K562 (cell line): ENCODE results near the gene CEMIP. TPM values are rescaled to one million over a fixed set of nuclear protein-coding genes. Genes with fewer than 3 reads are reported as not detected.

ENCODE experiments used
- ATAC-seq: fragments of 200-7000 bp; cut with Tn5 transposase; 3 replicates; pipeline ENCODE4 v1.9.1; 2020; ENCODE audit warnings: moderate library complexity
- BruUV-seq: library from RNA; stranded (reverse); fragments of 400-500 nt; replicated peaks from 2 replicates; lab custom pipeline; 2021; lab: Mats Ljungman, UMichigan
- CTCF ChIA-PET: fragments of 300-600 bp; formaldehyde crosslinking; extraction: SDS; loops from one replicate; lab custom pipeline; 2021; ENCODE audit warnings: low intra/inter-chr PET ratio; lab: Yijun Ruan, JAX
- POLR2A ChIA-PET: fragments of 300-600, 350-650 bp; sonication (Branson Sonifier 250); formaldehyde crosslinking; extraction: SDS; loops from one replicate; lab custom pipeline; 2021; ENCODE audit warnings: antibody characterized with exemption, inconsistent platforms; lab: Yijun Ruan, JAX
- DNase-seq, 4 experiments: peaks; one replicate each; pipeline versions ENCODE4 v3.0.0 to v3.0.0-alpha.2; 2011 to 2018; ENCODE audit warnings: low spot score in 3 of 4, mixed read lengths in 3 of 4; ENCODE audit errors: extremely low read depth in 1 of 4
- FAIRE-seq: peaks from 2 replicates; lab custom pipeline; 2011; peaks lifted over from hg19 to GRCh38; lab: Jason Lieb, UNC
- H2AFZ ChIP-seq: 2 replicates; pipeline ENCODE4 v1.6.0; 2011; ENCODE audit warnings: low read depth, low read length, control low read depth, inconsistent platforms
- H3K27ac ChIP-seq: fragments of 200-600 bp; 3 replicates; pipeline ENCODE4 v1.8.0; 2011; ENCODE audit warnings: low read depth, mild to moderate bottlenecking, control low read depth, inconsistent platforms, low read length, moderate library complexity, mixed read lengths; ENCODE audit errors: extremely low read depth
- H3K27me3 ChIP-seq, 2 experiments: fragments of 300-600 bp in 1 of 2; 2 replicates in 1 of 2; 3 replicates in 1 of 2; pipeline versions ENCODE4 v1.6.0 to v1.8.0; 2011; ENCODE audit warnings: inconsistent platforms in 2 of 2, low read length in 2 of 2, mild to moderate bottlenecking in 1 of 2, mixed read lengths in 1 of 2, moderate library complexity in 1 of 2; ENCODE audit not compliant: control insufficient read depth in 2 of 2, insufficient read depth in 2 of 2
- H3K36me3 ChIP-seq: fragments of 300-600 bp; 3 replicates; pipeline ENCODE4 v1.8.0; 2011; ENCODE audit warnings: mild to moderate bottlenecking, low read length, inconsistent platforms; ENCODE audit not compliant: control insufficient read depth, insufficient read depth
- H3K4me1 ChIP-seq, 2 experiments: fragments of 200-600 bp in 1 of 2; replicated peaks in 1 of 2; 2 replicates in 1 of 2; 3 replicates in 1 of 2; pipeline versions ENCODE4 v1.5.1 to v1.8.0; 2011; ENCODE audit warnings: inconsistent platforms in 2 of 2, low read length in 2 of 2, mild to moderate bottlenecking in 1 of 2, mixed read lengths in 1 of 2, moderate library complexity in 1 of 2; ENCODE audit not compliant: control insufficient read depth in 2 of 2, insufficient read depth in 2 of 2
- H3K4me2 ChIP-seq: 2 replicates; pipeline ENCODE4 v1.6.1; 2011; ENCODE audit warnings: low read length, control low read depth, inconsistent platforms, mixed read lengths; ENCODE audit not compliant: insufficient read depth
- H3K4me3 ChIP-seq: fragments of 200-600 bp; sonication (generic), shearing (Covaris generic); 2 replicates; pipeline ENCODE4 v1.5.1; 2016; ENCODE audit warnings: control low read depth, inconsistent platforms
- H3K79me2 ChIP-seq: fragments of 200-600 bp; 3 replicates; pipeline ENCODE4 v1.8.0; 2011; ENCODE audit warnings: low read length, inconsistent platforms; ENCODE audit not compliant: control insufficient read depth, insufficient read depth
- H3K9ac ChIP-seq, 2 experiments: 2 replicates each; pipeline versions ENCODE4 v1.6.0 to v1.6.1; 2011; ENCODE audit warnings: low read depth in 2 of 2, low read length in 2 of 2, control low read depth in 1 of 2, inconsistent platforms in 1 of 2, mild to moderate bottlenecking in 1 of 2, mixed read lengths in 1 of 2; ENCODE audit not compliant: insufficient read depth in 1 of 2
- H3K9me1 ChIP-seq: one replicate; pipeline ENCODE4 v1.6.0; 2011; ENCODE audit warnings: inconsistent platforms, mild to moderate bottlenecking, low read length, moderate library complexity; ENCODE audit not compliant: control insufficient read depth, insufficient read depth
- H3K9me3 ChIP-seq: replicated peaks from 2 replicates; pipeline ENCODE4 v1.5.1; 2011; ENCODE audit warnings: low read depth, low read length, inconsistent platforms; ENCODE audit not compliant: control insufficient read depth, insufficient read depth
- H4K20me1 ChIP-seq: replicated peaks from 2 replicates; pipeline ENCODE4 v1.6.1; 2011; ENCODE audit warnings: low read length, inconsistent platforms, mixed read lengths; ENCODE audit not compliant: control insufficient read depth, insufficient read depth
- ASH1L ChIP-seq: fragments of 450-650 bp; IDR thresholded peaks from 2 replicates; pipeline ENCODE4 v1.6.1; 2018; ENCODE audit warnings: borderline replicate concordance, mild to moderate bottlenecking, low read depth; ENCODE audit not compliant: partially characterized antibody
- CBX3 ChIP-seq, 2 experiments: IDR thresholded peaks; 1 replicate in 1 of 2; 2 replicates in 1 of 2; pipeline ENCODE4 v1.6.1; 2012; ENCODE audit warnings: inconsistent platforms in 2 of 2, low read length in 2 of 2, borderline replicate concordance in 1 of 2, control low read depth in 1 of 2
- CBX8 ChIP-seq: fragments of 200-600 bp; sonication (generic); IDR thresholded peaks from 2 replicates; pipeline ENCODE4 v1.6.1; 2012; ENCODE audit warnings: borderline replicate concordance, mixed run types, low read depth, mild to moderate bottlenecking, moderate library complexity, mixed read lengths, low read length, control low read depth, inconsistent platforms; ENCODE audit not compliant: poor library complexity, severe bottlenecking; ENCODE audit errors: extremely low read depth
- DMBX1 ChIP-seq: fragments of 250-450 bp; sonication (Bioruptor Pico); IDR thresholded peaks from 2 replicates; pipeline ENCODE4 v1.8.0; 2022; ENCODE audit warnings: inconsistent platforms, mild to moderate bottlenecking, moderate library complexity, borderline replicate concordance
- FOXK1 ChIP-seq: sonication (generic); formaldehyde crosslinking; IDR thresholded peaks from 2 replicates; pipeline ENCODE4 v1.8.0; 2022; ENCODE audit warnings: missing genetic modification reagents, mild to moderate bottlenecking, borderline replicate concordance
- HMG20B ChIP-seq: fragments of 250-450 bp; sonication (Bioruptor Pico); IDR thresholded peaks from 2 replicates; pipeline ENCODE4 v1.5.0; 2021; ENCODE audit warnings: mild to moderate bottlenecking
- HSF4 ChIP-seq: fragments of 250-450 bp; sonication (Bioruptor Pico); IDR thresholded peaks from 2 replicates; pipeline ENCODE4 v2.1.2; 2022; ENCODE audit warnings: mild to moderate bottlenecking, moderate library complexity, borderline replicate concordance
- MTA1 ChIP-seq: fragments of 450-650 bp; IDR thresholded peaks from 2 replicates; pipeline ENCODE4 v1.6.1; 2017; ENCODE audit warnings: borderline replicate concordance
- NONO ChIP-seq, 2 experiments: fragments of 200-400 bp in 1 of 2; fragments of 450-650 bp in 1 of 2; formaldehyde crosslinking in 1 of 2; IDR thresholded peaks; 2 replicates each; pipeline ENCODE4 v1.6.1; 2017; ENCODE audit warnings: low read depth in 2 of 2, mild to moderate bottlenecking in 2 of 2, moderate library complexity in 2 of 2, low read length in 1 of 2
- RBBP5 ChIP-seq: fragments of 200-600 bp; sonication (generic); IDR thresholded peaks from 2 replicates; pipeline ENCODE4 v1.6.1; 2012; ENCODE audit warnings: borderline replicate concordance, mild to moderate bottlenecking, low read length, control low read depth, inconsistent platforms; ENCODE audit not compliant: insufficient read depth, poor library complexity, severe bottlenecking
- ZBTB8A ChIP-seq: fragments of 450-650 bp; IDR thresholded peaks from 2 replicates; pipeline ENCODE4 v1.6.1; 2018; ENCODE audit warnings: mild to moderate bottlenecking, moderate library complexity; ENCODE audit not compliant: partially characterized antibody
- ZC3H11A ChIP-seq: IDR thresholded peaks from 2 replicates; pipeline ENCODE4 v1.6.1; 2012; ENCODE audit warnings: low read depth, low read length, improper control_type of control experiment
- ZNF24 ChIP-seq: fragments of 450-650 bp; IDR thresholded peaks from 2 replicates; pipeline ENCODE4 v1.6.1; 2016
- ZNF282 ChIP-seq: sonication (generic); formaldehyde crosslinking; IDR thresholded peaks from 2 replicates; pipeline ENCODE4 v1.8.1; 2023; ENCODE audit warnings: missing genetic modification reagents
- ZNF408 ChIP-seq: fragments of 250-450 bp; sonication (Bioruptor Pico); IDR thresholded peaks from 2 replicates; pipeline ENCODE4 v1.4.0; 2020; ENCODE audit warnings: low read depth, mild to moderate bottlenecking, moderate library complexity
- WGBS: fragments of 100-300 bp; shearing (Covaris generic); methylation state at CpG from one replicate; pipeline ENCODE4 v1.1.6; 2016; ENCODE audit warnings: low coverage, mixed read lengths; ENCODE audit not compliant: insufficient coverage; ENCODE audit errors: missing lambda C conversion rate; 5-methylcytosine and 5-hydroxymethylcytosine counted together
- in situ Hi-C: fragments of 300-500 bp; cut with MboI; formaldehyde crosslinking; loops from 4 replicates; pipeline ENCODE4 v1.15.0; 2018; ENCODE audit warnings: inconsistent platforms, mixed read lengths
- intact Hi-C: fragments of 100-400 bp; cut with micrococcal nuclease; formaldehyde crosslinking; loops from 2 replicates; pipeline ENCODE4 v1.14.2; 2022
- polyA plus RNA-seq, 8 experiments: library from polyadenylated mRNA; depleted of rRNA in 4 of 8; stranded (reverse) in 5 of 8; unstranded in 3 of 8; fragments of >200 nt; fragmentation: Nextera tagmentation in 2 of 8; fragmentation: Illumina TruSeq in 1 of 8; extraction: Ambion mirVana in 2 of 8; extraction: Trizol in 1 of 8; gene quantifications; 2 replicates each; pipeline versions ENCODE4 v1.2.1 to v1.2.3, GENCODE V29; 2011 to 2014; ENCODE audit warnings: inconsistent platforms in 1 of 8, missing spikeins in 1 of 8
- total RNA-seq, 7 experiments: library from RNA; depleted of rRNA in 6 of 7; stranded (reverse); fragments of >200 nt in 6 of 7; fragmentation: Illumina TruSeq in 2 of 7; extraction: Trizol in 2 of 7; gene quantifications; 2 replicates each; pipeline versions ENCODE4 v1.2.1 to v1.2.3, GENCODE V29; 2011 to 2021; ENCODE audit warnings: low replicate concordance in 1 of 7
- TF ChIP-seq, protein P1 (sequence below), 2 experiments: IDR thresholded peaks; 2 replicates each; pipeline ENCODE4 v1.6.1; 2012; ENCODE audit warnings: improper control_type of control experiment in 2 of 2, low read depth in 2 of 2, low read length in 2 of 2, borderline replicate concordance in 1 of 2
- TF ChIP-seq, protein P2 (sequence below): fragments of 250-450 bp; sonication (Bioruptor Pico); IDR thresholded peaks from 2 replicates; pipeline ENCODE4 v1.5.0; 2021; ENCODE audit warnings: mild to moderate bottlenecking, moderate library complexity

The CEMIP gene
- total and polyA plus RNA-seq, 9 of the 15 experiments (the other 6 are each of a cell fraction or from before 2014, with no cell fraction given) = 0.33 TPM; not detected in 8

DNA sequence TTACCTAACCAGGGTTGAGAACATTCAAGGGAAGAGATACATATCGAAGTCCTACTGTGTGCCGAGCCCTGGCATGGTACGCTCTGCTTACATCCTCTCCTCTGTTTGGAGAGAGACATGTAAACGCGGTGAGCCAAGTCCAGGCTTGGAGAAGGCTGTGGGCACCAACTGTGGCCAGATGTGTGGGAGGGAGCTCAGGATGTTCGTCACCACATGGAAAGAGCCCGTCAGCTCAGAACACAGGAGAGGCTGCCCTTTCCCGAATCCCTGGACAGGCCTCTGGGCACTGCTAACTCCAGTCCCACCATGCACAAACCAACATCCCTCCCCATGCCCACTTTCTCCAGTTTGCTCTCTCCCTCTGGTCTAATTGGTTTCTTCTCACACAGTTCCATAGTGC lies 167.4 kb downstream of the CEMIP start:
- Histone ChIP-seq H3K9me1 (no peaks in the 10 kb centered on the region), H4K20me1 (0 out of 2 replicates have a peak, but pooled peaks cover 10% of the 10 kb centered on the region), H3K36me3 (peaks cover 2% of the 10 kb centered on the region; the same call in 1 of the 3 replicates), H3K4me1 (no peaks in the 10 kb centered on the region), H3K79me2 (no peaks in the 10 kb centered on the region), H3K4me3 (no peak overlapping the region), H3K9ac (no peak overlapping the region), H3K4me2 (no peak overlapping the region), H3K27ac (no peak overlapping the region), H3K27me3 (no peaks in the 10 kb centered on the region), H3K9me3 (no peaks in the 10 kb centered on the region), H2AFZ (no peak overlapping the region)
- ChIA-PET POLR2A (interaction anchor here (1.1 kb wide), 1 partner anchor 48 kb away, joined by 3 read pairs; no protein-coding TSS in a partner anchor), CTCF (no interaction called here)
- no peak for FAIRE-seq
- no peak for DNase-seq
- no TSS peak for BruUV-seq
- in situ Hi-C loops = no loop called here
- 37% methylated on average over 8 of the region's 8 CpGs for WGBS
- no peak for ATAC-seq
- intact Hi-C loops = no loop called here
- TF ChIP-seq ZNF24 (no peak), ZBTB8A (no peak), ZNF282 (CRISPR knock-in tag) (no peak), RBBP5 (no peak), MTA1 (no peak), CBX8 (no peak), HMG20B (no peak), DMBX1 (no peak), CBX3 (IDR thresholded peaks at IDR 0.05; ENCODE audit: borderline replicate concordance in 1 of 2, low read length in 2 of 2) (no peak), ASH1L (no peak), NONO (IDR thresholded peaks at IDR 0.05; ENCODE audit: low read depth in 2 of 2, low read length in 1 of 2) (no peak), ZC3H11A (no peak), HSF4 (CRISPR knock-in tag) (no peak), FOXK1 (CRISPR knock-in tag) (no peak), ZNF408 (no peak)
- TF ChIP-seq, protein P1, sequence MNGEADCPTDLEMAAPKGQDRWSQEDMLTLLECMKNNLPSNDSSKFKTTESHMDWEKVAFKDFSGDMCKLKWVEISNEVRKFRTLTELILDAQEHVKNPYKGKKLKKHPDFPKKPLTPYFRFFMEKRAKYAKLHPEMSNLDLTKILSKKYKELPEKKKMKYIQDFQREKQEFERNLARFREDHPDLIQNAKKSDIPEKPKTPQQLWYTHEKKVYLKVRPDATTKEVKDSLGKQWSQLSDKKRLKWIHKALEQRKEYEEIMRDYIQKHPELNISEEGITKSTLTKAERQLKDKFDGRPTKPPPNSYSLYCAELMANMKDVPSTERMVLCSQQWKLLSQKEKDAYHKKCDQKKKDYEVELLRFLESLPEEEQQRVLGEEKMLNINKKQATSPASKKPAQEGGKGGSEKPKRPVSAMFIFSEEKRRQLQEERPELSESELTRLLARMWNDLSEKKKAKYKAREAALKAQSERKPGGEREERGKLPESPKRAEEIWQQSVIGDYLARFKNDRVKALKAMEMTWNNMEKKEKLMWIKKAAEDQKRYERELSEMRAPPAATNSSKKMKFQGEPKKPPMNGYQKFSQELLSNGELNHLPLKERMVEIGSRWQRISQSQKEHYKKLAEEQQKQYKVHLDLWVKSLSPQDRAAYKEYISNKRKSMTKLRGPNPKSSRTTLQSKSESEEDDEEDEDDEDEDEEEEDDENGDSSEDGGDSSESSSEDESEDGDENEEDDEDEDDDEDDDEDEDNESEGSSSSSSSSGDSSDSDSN (IDR thresholded peaks at IDR 0.05; ENCODE audit: borderline replicate concordance in 1 of 2, low read depth in 2 of 2, low read length in 2 of 2) = no peak
- TF ChIP-seq, protein P2, sequence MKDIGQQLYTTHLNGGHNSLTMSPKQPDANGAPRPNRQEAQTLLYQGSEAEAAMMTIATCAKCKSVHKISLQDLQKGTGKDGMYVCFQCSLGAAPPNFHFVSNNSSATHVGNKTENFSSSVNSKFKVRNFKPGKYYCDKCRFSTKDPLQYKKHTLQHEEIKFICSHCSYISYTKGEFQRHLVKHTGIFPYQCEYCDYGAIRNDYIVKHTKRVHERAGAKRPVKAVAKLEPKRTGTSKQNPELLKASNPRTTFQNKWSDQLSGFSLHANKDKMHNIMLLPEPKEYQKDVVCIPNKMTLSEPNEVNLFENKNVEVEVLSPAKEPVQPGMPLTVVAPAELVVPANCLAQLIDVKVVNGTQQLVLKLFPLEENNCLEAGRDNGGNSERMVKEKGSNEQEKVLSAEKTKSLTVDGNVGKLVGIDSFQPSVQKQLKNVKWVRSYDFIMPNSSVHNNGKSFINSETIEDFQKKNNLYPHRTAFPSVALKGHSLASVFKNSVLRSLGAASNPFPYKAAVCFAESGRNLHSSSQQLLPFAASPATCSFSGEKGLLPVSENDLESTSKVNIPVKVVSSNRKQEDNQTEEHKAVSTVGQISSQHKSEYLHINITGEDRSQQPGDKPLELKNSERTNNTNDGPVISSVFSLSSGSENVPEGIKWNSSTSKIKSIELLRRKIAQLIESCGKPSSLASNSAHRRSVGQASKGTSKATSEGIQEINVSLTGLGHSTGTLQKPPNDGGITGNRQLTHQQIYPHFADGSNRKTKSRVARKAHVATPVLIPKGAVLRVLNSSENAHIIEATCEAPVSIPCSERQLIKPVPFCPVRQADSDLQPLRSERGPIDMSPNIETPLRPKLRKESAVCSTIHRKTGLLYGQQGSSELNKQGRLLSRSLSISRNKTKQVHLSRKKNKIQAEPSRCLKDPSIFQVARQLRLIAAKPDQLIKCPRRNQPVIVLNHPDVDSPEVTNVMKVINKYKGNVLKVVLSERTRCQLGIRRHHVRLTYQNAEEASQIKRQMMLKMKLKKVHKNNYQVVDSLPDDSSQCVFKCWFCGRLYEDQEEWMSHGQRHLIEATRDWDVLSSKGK (CRISPR knock-in tag) = no peak
